HG03457 (cell line): ENCODE measurements around the gene LAMP2.
"Not testable (repeated sequence)": the region's sequence is repeated elsewhere in the genome, so short reads cannot be mapped to it uniquely, and the experiment has no call there.

ENCODE experiments used
- ATAC-seq: cut with Tn5 transposase; IDR thresholded peaks from one replicate; pipeline ENCODE4 v1.9.1; 2021; ENCODE audit warnings: moderate number of reproducible peaks; ENCODE audit not compliant: unreplicated experiment

LAMP2 gene

DNA sequence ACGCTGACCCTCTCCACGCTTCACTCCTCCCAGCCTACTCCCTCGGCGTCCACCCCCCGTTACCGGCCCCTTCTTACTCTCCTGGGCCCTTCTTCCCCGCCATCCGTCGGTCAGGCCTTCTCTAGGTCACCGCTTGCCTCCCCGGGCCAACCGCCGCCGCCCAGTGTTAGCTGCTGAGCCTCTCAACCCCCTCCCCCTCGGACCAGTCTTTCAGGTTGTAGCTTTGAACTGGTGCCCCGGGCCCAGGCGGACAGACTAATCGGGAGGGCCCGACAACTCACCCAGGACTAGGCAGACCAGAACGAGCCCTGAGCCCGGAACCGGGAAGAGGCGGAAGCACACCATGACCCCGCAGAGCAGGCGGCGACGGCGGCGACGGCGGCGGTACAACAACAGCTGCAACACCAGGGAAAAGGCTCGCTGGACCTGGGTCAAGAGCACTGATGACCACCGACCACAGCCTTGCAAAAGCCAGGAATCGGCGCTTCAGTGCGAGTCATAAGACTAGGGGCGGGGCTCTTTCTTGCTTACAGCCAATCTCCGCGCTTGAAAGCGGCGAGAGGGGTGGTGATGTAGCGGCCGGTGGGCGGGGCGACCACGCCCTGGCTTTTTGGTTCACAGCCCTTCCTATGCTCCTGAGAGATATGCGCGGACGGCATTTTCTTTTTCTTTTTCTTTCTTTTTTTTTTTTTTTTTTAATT lies at the start of gene LAMP2:
Gene LAMP2 (minus strand): TSS at position 472 of the 701 bp plus-strand sequence. CDS start 127 bp downstream, at position 345.
- peak; percentile 98 for ATAC-seq

DNA sequence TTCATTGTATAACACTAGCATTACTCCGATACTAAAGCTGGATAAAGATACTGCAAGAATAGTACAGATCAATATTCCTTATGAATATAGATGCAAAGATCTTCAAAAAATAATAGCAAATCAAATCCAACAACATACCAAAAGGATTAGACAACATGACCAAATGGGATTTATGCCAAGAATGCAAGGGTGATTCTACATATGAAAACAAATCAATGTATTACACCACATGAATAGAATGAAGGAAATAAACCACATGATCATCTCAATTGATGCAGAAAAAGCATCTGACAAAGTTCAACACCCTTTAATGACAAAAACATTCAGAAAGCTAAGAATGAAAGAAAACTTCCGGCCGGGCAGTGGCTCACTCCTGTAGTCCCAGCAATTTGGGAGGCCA lies 48.8 kb upstream of the LAMP2 start:
- no peak for ATAC-seq

DNA sequence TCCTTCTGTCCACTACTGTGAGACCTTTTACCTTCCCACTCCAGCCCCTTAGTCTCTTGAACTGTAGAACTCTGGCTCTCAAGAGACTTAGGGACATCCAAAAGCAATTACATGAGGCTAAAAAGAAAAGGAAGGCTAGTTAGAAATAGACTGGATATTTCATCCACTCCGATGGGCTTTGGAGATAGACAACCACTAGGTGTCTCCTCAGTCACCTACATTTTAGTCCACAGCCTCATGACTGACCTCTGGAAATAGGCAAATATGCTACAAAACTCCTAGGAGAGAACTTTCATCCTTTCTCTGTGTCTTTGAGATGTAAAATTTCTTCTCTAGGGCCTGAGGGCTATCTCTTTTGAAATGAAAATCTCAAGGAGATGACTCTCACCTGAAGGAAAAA lies 45.1 kb upstream of the LAMP2 start:
- ATAC-seq: no peak

DNA sequence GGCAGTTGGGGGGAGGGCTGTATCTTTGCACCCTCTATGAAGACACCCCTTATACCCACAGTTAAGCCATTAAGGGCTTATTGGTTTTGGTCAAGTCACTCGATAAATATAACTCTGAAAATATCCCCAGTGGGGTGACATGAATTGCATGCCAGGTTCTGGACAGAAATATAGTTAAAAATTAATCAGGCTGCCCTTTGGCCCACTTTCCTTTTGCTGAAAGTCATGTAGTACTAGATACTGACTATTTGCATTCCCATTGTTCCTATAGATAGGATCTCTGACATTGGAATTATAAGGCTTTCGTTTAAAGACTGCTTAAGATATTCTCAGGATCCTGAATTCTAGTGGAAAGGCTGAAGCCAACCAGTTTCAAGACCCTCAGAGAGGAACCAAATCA lies 43.5 kb upstream of the LAMP2 start:
- ATAC-seq: no peak

DNA sequence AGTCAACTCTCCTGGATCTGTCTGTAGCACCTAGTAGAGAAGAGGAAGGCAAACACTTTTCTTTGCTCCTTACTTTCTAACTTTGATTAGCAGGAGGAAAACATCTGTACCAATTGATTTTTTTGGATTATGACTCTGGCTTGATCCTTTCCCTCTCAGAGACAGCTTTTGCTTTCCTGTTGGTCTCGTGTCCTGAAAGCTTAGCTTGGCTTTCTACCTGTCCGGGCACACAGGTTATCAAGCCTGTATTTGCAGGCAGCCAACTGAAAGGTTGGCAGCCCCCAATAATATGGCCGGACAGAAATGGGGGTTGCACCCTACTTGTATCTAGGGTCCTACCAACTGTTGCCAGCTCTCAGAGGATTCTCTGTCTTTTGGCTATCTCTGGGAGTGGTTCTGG lies 43.1 kb upstream of the LAMP2 start:
- ATAC-seq: no peak

DNA sequence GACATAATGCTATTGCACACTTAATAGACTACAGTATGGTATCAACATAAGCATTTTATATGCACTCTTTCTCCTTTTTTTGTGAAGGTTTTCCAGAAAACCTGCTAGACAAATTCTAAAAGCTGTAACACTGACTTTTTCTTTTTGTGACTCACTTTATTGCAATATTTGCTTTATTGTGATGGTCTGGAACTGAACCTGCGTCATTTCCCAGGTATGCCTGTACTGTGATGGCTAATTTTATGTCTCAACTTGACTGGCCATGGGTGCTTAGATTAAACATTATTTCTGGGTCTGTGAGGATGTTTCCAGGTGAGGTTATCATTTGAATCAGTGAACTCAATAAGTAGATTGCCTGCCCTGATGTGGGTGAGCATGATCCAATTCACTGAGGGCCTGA lies 35.5 kb upstream of the LAMP2 start:
- no peak for ATAC-seq

DNA sequence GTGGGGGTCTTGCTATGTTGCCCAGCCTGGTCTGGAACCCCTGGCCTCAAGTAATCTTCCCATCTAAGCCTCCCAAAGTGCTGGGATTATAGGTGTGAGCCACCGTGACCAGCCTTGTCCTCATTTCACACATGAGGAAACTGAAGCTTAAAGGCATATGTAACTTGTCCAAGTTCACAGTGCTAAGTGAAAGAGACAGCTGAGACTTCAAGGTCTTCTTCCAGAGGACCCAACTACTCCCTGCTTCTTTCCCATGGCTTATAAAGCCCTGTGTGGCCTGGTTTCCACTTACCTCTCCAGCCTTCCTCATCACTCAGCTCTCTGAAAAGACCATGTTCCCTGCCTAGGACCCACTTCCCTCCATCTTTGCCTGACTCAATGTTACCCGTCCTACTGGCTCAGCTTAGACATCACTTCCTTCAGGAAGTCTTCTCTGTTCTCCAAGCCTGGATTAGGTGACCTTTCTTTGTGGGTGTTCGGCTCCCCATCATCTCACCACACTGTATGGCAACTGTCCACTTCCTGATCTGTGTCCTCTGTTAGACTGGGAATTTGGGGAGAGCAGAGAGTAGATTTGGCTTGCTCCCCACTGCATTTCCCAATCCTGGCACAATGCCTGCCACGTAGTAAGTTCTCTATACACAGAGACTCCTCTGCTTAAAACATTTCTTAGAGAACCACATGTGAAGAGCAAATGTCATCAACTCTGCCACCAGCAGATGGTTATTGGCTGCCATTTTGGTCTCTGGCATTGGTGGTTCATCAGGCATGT lies 30.4 kb upstream of the LAMP2 start:
- ATAC-seq: no peak

DNA sequence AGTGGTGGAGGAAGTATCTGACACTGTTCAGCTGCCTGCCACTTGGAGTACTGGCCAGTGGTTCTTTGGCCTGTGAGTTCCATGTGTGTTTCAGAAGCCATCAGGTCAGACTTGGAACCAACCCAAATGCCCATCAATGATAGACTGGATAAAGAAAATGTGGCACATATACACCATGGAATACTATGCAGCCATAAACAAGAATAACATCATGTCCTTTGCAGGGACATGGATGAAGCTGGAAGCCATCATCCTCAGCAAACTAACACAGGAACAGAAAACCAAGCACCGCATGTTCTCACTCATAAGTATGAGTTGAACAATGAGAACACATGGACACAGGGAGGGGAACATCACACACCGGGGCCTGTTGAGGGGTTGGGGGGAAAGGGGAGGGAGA lies 21.0 kb upstream of the LAMP2 start:
- not testable (repeated sequence) for ATAC-seq

DNA sequence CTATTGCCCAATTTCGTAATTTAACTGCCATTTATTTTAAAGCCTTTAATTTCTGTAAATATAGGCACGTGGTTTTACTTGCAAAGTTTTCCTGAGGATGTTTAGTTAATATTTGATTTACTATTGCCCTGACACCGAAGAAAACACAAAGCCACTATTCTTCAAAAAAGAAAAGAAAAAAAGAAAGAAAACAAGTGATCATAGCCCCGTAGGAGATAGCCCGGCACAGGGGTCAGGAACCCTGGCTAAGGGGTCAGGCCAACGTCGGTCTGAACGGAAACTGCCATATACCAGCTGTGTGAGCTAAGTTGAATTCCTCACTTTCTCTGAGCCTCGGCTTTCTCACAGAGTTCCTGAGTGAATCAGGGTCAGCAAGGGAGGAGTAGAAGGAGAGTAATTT lies 17.7 kb upstream of the LAMP2 start:
- ATAC-seq: no peak

DNA sequence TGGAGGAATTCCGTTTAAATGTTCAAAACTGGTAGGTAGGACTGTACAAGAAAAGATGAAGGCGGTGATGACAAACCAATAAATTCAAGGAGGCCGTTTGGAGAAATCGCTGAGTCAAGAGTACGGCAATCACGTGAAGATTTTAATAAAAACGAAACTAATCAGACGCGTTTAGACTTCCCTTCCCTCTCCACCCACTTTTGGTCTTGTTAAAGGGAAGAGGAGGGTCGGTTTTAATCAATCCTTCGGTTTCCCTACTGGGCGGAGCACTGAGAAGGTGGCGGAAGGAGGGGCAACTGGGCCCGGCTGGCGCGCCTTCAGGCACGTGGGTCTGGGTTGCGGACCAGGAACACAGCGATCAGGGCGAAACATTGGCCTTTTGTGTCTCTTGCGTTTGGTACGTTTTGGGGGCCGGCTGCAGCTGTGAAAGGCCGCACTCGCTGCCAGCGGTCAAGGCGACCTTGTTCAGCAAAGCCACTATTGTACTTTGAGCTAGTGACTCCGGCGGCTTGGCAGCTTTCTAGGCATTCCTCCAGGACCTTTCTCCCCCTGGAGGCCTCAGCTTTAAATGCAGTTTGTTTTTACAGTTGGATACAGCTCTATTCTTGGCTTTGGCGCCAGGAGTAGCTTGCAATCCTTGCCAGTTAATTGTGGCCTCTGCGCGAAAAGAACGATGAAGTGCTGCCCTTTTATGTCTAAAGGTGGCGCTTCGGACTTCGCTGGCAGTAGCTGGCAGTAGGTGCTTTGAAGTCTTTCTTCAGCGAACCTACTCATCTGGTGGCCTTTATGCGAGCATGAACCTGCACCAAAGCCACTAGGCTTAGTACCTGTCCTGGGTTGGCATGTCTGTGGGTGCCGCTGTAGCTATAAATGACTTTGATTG lies 16.8 kb upstream of the LAMP2 start:
- ATAC-seq: peak; percentile 73

DNA sequence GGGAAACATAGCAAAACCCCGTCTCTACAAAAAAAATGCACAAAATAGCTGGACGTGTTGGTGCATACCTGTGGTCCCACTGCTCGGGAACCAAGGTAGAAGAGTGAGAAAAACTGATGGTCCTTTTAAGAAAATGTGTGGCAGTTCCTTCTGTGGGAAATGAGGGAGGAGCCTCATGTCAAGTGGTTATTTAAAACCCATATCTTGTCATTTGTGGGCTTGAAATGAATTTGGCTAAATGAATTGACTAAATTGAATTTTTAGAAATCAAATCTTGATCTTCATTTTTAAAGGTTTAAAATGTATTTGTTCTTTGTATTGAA lies 16.2 kb upstream of the LAMP2 start:
- ATAC-seq: peak; percentile 20

DNA sequence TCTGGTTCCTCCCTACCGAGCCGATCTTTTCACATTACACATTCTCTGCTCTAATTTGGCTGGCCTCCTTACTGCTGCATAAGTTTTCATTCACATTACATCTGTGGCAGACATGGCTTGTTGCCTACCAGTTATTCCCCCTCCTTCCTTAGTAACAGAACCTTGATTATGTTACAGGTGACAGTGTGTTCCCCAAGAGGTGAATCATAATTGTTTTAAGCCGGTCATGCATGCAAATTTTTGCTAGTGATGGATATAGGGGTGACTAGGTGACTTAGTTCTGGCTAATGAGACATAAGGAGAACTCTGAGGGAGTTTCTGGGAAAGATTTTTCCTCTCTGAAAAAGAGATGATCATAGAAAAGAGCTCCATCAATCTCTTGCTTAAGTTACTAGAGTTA lies 8.4 kb upstream of the LAMP2 start:
- no peak for ATAC-seq

DNA sequence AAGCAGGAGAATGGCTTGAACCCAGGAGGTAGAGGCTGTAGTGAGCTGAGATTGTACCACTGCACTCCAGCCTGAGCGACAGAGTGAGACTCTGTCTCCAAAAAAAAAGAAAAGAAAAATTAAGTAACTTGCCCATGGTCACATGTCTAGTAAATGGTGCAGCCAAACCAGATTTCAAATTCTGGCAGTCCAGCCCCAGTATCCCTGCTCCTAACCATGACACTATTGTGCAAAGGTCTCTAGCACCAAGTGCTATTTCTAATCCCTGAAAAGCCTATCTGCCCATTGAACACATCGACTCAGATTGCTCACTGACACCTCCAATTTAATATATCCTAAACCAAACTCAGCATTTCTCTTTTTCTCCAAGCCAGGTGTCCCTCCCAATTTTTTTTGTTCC lies 7.6 kb upstream of the LAMP2 start:
- no peak for ATAC-seq

DNA sequence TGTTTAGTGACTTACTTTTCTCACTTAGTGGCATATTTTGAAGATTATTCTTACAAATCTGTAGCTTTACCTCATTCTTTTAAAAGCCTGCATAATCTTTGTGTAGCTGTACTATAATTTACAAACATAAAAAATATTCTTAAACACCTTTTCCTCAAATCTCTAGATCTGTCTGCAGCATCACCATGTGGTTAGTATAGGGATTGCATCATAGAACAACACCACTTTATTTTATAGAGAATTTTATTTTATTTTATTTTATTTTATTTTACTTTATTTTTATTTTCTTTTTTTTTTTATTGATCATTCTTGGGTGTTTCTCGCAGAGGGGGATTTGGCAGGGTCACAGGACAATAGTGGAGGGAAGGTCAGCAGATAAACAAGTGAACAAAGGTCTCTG lies 6.4 kb upstream of the LAMP2 start:
- ATAC-seq: not testable (repeated sequence)

DNA sequence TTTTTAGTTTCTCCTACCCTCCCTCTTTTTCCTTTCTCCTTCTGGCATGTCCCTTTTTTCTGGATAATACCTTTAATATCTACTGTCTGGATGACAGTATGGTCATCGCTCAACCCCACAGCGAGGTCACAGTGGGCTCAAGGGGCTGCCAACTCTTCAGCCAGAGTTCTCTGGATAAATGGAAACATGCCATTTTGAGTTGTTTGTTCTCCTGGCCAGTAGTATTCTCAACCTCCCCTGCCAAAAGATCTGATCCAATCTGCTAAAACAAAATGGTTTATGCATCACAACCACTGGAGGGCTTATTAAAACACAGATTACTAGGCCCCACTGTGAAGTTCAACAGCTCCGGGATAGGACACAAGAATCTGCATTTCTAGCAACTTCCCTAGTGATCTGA lies 5.0 kb upstream of the LAMP2 start:
- ATAC-seq: no peak

DNA sequence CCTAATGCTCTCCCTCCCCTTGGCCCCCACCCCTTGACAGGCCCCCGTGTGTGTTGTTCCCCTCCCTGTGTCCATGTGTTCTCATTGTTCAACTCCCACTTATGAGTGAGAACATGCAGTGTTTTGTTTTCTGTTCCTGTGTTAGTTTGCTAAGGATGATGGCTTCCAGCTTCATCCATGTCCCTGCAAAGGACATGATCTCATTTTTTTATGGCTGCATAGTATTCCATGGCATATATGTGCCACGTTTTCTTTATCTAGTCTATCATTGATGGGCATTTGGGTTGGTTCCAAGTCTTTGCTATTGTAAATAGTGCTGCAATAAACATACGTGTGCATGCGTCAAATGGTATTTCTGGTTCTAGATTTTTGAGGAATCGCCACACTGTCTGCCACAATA lies 561 bp upstream of the LAMP2 start:
- ATAC-seq: not testable (repeated sequence)

DNA sequence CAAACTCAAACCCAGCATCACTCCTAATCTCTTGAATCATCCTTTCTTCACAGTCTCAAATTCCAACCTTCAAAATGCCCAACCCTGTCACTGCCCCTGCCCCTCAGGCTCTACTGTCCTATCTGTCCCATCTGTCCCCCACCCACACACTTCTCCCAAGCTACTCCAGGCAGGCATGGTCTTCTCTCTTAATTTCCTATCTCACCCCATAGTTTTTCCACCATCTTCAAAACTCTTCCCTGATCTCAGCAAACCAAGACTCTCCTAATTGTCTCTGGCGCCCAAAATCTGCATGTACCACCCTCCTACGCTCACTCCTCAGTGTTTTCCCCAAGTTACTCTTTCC lies 644 bp downstream of the LAMP2 start:
- no peak for ATAC-seq

DNA sequence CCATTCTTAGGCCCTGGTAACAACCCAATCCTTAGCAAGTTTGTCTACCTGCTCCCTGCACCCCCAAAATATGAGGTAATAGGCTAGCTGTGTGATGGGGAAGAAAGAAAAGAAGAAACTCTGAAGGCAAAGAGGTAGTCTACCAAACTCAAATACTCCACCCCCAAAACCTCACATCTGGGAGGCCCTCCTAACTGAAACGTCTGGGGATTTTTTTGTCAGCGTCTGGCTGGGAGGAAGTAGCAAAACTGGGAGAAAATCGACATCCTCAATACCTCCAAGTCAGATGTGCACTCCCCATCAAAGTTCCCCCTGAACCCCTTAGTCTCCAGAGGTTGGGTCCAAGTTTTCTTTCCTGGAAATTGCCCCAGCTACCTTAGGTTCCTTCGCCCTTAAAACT lies 1.0 kb downstream of the LAMP2 start:
- ATAC-seq: no peak

DNA sequence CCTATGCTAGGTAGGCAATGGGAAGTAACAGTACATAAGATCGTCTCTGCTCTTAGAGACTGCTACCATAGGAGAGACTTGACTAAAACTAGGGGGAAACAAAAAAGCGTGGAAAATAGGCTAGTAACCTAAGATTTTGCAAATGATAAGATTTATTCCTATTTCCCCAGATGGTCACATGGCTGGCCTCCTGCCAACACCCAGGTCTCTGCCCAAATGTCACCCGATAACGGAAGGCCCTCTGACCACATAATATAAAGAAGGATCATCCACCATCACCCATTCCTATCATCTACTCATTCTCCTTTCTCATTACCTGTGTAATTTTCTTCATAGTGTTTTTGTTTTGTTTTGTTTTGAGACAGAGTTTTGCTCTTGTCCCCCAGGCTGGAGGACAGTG lies 4.7 kb downstream of the LAMP2 start:
- no peak for ATAC-seq

DNA sequence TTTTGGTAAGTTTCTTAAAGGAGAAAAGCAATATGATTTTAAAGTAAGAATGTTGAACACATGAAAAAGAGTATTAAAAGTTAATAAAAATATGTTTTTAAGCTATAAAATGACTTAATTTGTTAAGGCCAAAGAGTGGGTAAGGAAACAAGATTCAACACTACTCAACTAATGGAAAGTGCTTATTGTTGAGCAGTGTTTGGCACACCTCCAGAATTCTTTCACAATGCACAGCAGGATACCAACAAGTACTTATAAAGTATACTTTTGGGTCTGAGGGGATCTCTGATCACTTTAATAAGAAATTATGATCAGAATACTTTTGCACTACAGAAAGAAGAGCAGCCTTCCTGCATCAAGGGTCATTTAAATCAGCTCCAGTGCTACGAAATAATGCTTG lies 5.9 kb downstream of the LAMP2 start:
- ATAC-seq: no peak

DNA sequence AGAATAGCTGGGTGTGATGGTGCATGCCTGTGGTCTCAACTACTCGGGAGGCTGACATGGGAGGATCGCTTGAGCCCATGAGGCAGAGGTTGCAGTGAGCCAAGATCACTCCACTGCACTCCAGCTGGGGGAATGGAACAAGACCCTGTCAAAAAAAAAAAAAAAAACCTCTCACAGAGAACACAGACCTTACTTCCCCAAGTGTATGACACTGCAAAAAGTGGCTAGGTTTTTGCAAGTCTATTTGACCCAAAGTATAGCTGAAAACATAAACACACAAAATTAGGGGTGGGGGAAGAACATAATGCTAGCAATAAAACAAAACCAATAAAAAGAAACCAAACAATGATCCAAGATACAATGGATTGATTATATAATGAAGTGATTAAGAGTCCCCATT lies 6.7 kb downstream of the LAMP2 start:
- ATAC-seq: no peak

DNA sequence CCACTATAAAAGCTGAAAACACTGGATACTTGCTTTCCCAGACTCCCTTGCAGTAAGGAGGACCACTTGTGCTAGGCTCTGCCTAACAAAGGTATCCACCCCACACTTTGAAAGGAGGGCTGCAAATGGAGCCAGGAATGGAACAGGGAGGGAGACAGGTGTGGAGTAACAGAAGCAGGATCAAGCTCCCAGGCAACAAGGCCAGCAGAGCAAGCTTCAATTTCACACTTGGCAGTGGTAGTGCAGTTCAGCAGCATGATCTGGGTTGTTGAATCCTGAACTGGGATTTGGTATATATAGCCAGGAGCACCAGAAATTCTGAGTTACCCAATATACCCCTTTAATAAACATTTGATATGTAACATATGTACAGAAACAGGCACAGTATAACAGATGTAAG lies 9.8 kb downstream of the LAMP2 start:
- no peak for ATAC-seq
